Measurements from ENCODE around the gene IL23R.

The IL23R gene

DNA sequence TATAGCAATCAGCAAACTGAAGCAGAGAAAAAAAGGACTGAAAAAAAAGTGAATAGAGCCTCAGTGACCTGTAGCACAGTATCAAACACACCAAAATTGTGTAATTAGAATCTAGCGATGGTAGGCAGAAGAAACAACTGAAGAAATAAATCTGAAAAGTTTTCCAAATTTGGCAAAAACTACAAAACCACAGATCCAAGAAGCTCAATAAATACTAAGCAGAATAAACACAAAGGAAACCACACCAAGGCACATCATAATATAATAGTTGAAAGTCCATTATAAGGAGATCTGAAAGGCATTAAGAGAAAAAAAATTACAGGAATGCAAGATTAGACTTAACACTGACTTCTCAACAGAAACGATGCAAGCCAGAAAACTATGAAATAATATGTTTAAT is 134.3 kb downstream of the IL23R start:
- DNase-seq (ENCODE audit: low read depth in 2 of 2): no peak

DNA sequence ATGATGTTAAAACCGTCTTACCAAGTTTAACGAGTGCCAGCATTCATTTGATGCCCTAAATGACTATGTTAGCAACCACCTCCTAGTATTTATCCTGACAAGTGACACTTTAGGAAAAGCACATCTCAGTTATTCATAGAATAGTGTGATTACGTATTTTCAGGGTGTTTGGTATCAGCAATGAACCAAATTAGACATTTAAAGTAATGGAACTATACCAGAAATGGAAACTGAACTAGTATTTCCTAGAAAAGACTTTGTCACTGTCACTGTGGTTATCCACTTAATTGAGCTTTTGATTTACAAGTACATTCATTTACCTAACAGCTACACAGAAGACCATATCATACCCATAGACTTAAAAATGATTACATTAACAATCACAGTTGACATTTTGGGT is 137.8 kb downstream of the IL23R start:
- DNase-seq (ENCODE audit: low read depth in 2 of 2): no peak

DNA sequence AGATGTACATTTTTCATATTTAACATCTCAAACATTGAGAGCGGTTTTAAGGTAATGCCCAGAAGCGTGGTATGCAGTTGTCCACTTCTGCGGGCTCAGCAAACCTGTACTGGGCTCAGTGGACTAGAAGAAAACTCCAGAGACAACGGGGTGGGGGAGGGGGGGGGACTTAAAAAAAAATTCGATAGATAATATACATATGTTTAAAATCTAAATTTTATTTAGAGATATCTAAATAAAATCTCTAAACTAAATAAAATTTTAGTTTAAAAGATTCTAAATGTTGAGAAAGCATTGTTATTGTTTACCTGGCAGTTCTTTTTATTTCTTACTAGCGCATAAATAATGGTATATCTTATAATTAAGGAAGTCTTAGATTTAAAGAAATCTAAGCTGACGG is 140.3 kb downstream of the IL23R start:
- DNase-seq (ENCODE audit: low read depth in 2 of 2): no peak

DNA sequence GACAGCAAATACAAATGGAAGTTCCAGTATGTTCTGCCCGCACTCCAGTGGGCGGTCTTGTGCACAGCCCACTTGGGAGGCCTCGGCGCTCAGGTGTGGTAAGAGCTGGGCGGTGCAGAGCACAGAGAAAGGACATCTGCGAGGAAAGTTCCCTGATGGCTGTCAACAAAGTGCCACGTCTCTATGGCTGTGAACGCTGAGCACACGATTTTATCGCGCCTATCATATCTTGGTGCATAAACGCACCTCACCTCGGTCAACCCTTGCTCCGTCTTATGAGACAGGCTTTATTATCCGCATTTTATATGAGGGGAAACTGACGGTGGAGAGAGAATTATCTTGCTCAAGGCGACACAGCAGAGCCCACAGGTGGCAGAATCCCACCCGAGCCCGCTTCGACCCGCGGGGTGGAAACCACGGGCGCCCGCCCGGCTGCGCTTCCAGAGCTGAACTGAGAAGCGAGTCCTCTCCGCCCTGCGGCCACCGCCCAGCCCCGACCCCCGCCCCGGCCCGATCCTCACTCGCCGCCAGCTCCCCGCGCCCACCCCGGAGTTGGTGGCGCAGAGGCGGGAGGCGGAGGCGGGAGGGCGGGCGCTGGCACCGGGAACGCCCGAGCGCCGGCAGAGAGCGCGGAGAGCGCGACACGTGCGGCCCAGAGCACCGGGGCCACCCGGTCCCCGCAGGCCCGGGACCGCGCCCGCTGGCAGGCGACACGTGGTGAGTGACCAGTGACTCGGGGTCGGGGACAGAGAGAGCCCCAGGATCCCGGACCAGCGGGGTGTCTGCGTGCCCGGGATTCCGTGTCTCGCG is 141.2 kb downstream of the IL23R start, which contains the start of gene IL12RB2:
Gene IL12RB2, plus strand, starts transcription at position 623 of the 810 bp plus-strand sequence. CDS start 12,496 bp downstream, outside the sequence.
- DNase-seq (ENCODE audit: low read depth in 2 of 2): no peak

DNA sequence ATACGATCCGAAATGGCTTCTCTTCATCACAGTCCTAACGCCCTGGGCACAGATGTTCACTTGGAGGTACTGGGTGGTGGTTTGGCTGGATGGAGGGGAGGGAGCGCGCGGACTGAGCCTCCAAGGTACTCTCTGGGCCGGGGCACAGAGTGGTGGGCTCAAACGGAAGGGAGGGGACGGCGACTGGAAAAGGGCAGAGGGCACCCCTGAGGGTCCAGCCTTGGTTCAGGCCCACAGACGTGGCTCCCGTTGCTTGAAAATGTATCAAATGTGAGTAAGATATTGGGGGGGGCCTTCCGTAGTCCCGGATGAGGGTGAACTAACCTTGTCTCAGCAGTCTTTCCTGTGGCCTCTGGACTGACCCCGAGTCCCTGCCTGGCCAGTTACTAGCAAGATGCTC is 141.9 kb downstream of the IL23R start:
- no peak for DNase-seq (ENCODE audit: low read depth in 2 of 2)
